GM19397 (cell line): ENCODE data around the gene RHBDL3.
"Not testable (repeated sequence)": the region's sequence is repeated elsewhere in the genome, so short reads cannot be mapped to it uniquely, and the experiment has no call there.

ENCODE experiments used
- ATAC-seq: cut with Tn5 transposase; IDR thresholded peaks from one replicate; pipeline ENCODE4 v1.9.1; 2021; ENCODE audit warnings: mild to moderate bottlenecking, moderate library complexity; ENCODE audit not compliant: unreplicated experiment

RHBDL3 gene, protein sequence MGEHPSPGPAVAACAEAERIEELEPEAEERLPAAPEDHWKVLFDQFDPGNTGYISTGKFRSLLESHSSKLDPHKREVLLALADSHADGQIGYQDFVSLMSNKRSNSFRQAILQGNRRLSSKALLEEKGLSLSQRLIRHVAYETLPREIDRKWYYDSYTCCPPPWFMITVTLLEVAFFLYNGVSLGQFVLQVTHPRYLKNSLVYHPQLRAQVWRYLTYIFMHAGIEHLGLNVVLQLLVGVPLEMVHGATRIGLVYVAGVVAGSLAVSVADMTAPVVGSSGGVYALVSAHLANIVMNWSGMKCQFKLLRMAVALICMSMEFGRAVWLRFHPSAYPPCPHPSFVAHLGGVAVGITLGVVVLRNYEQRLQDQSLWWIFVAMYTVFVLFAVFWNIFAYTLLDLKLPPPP

GRCh38 chr17:32265192-32265923, at the start of gene RHBDL3:
Gene RHBDL3, plus strand, starts transcription at chr17:32265832. Its CDS starts 358 bp downstream, at chr17:32266190.
- ATAC-seq: no peak

- ATAC-seq: no peak
These were observed 43.0 kb upstream of the RHBDL3 start for GRCh38 chr17:32222621-32223020.

DNA sequence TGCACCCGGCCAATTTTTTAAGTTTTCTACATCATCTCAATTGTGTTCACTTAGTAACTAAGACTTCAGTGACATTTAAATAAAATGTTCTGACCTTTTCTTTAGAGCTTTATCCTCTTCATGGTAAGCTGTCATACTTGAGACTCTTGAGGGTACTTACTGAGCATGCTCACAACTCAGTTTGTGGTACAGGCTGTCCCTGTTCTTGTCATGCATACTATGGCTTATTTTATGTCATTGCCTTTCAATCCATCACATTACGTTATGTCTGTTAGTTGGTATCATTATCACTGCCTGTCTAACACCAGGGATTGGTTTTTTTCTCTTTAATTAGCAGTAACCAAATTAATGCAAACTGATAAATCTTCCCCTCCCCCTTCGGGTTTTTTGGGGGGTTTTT, 41.9 kb upstream of the RHBDL3 start:
- ATAC-seq: no peak

DNA sequence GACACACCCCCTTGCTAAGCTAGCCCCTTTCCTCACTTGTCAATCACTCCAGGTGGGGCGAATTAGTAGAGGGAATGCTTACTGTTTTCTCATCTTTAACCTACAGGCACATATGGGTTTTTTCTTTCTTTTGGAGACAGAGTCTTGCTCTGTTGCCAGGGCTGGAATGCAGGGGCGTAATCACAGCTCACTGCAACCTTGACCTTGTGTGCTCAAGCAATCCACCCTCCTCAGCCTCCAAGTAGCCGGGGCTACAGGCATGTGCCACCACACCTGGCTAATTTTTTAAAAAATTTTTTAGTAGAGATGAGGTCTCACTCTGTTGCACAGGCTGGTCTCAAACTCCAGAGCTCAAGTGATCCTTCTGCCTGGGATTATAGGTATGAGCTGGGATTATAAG, 38.7 kb upstream of the RHBDL3 start:
- no peak for ATAC-seq

DNA sequence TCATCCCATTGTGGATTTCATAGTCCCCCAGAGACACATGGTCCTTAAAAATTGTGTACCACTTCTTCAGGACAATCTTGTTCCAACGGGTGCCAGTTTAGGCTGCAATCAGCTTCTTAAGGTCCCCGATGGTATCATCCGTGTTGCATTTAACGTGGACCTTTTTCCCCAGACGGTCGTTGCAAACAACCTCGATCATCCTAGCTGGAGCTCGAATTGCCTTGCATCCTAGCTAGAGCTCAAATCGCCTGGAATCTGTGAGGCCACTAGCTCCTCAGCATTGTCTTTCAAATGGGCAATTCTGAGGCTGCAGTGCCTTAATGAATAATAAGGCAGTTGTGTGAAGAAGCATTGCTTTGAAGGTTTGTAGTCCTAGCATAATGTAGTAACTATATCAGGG, 37.7 kb upstream of the RHBDL3 start:
- no peak for ATAC-seq

GRCh38 chr17:32235588-32235987, 30.0 kb upstream of the RHBDL3 start:
- no peak for ATAC-seq

DNA sequence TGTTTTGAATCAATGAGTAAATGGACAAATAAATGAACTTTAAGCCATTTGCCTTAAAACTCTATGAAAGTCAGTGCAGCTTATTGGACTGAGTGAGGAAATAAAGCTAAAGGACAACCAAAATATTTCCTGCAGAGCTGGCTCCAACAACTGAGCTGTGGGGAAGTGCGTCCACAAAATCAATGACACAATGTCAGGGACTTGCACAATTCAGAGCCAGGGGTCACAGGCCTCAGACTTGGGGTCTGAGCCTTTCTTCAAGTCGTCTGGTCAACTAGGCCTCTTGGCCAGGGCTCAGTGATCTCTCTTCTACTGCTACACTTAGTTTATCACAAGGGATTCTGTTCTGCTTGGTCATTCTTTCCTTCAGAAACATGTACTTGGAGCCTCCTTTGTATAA, 26.2 kb upstream of the RHBDL3 start:
- no peak for ATAC-seq

DNA sequence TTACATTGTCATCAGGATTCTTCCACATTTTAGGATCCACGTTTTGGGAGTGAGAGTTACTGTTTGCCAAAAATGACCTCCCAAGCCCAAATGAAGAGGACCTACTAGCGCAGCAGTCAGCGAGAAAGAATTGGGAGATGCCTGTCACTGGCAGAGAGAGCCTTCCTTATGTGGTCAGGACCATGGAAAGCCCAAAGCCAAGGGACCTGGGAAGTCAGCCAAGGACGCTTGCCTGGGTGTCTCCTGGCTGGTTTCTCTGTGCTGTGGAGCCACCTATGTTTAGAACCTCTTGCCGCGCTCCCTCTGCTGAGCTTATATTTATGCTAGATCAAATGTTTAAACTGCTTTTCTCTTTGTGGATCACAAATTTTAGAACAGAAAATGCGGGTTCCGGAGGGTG, 24.9 kb upstream of the RHBDL3 start:
- ATAC-seq: no peak

- ATAC-seq: no peak
These were observed 24.0 kb upstream of the RHBDL3 start for GRCh38 chr17:32241640-32242039.

DNA sequence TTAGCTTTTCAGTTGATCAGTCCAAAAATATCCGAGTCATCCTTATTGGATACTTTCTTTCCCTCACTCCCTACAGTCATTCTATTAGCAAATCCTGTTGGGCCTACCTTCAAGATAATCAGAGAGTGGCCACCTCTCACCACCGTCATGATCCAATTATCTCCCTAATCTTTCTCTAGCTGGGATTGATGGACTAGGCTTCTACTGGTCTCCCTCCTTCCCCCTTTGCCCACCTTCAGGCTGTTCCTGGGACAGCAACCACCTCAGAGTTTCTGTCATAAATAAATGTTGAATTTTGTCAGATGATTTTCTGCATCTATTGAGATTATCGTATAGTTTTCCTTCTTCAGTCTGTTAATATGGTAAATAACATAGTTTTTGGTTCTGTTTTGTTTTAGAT, 16.2 kb upstream of the RHBDL3 start:
- no peak for ATAC-seq

DNA sequence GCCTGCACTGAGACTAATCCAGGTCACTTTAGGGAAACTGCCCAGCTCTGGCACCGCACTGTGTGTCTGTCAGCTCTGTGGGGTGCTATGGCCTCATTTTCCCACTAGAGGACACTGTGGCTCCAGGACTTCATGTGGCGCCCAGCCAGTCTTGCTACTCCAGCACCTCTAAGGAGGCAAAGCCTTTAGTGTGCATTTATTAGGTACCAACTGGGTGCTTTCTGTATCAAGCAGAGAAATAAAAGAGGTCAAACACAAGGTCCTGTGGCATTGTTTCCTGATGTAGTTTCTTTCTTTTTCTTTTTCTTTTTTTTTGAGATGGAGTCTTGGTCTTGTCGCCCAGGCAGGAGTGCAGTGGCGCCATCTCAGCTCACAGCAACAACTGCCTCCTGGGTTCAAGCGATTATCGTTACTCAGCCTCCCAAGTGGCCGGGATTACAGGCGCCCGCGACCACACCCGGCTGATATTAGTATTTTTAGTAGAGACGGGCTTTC, 12.5 kb upstream of the RHBDL3 start:
- ATAC-seq: no peak

- ATAC-seq: no peak
These were observed 9.5 kb upstream of the RHBDL3 start for GRCh38 chr17:32256012-32256700.

DNA sequence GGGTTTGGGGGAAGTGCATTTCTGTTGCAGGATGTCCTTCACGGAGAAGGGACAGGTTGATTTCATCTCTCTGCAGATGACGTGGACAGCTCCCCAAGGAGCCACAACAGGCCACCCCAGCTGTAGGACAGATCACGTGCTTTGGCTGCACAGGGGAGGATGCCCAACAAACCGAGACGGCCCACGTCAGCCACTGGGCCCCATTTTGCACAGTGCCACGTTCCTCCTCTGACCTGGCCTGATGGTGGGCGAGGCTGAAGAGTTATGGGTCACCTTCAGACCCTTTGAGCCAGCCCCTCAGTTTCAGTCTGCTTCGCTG, 9.0 kb upstream of the RHBDL3 start:
- no peak for ATAC-seq

DNA sequence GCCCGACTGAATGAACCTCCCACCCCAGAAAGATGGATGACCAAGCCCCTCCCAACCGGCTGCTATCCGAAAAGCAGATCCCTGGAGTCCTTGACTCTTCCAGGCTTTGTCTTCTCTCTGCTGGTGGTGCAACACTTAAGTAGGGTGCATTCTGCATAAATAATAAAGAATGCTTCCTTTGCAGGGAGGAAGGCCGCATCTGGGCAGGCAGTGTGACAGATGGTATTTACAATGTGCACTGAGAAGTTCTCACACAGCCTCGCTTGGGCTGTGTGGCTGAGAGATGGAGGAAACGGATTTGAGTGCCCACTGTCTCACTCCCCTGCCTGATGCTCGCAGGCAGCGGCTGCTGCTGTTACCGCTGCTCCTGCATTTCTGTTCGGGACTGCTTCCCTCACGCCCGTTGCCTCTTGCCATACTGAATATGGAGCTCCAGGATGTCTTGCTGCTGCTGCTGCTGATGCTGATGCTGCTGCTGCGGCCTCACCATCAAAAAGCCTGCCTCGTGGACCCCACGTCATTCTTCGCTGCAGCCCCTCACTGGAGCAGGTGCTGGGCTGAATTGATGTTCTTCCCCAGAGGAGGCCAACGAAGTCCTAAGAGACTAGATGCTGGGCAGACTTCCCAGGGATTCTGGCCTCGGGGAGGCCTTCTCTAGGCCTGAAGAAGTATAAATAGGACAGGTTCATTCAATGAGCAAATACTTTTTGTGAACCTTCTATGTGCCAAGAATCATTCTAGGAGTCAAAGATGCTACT, 7.1 kb upstream of the RHBDL3 start:
- ATAC-seq: no peak

- ATAC-seq: no peak
These were observed 6.0 kb upstream of the RHBDL3 start for GRCh38 chr17:32259586-32259985.

GRCh38 chr17:32261417-32261736, 4.3 kb upstream of the RHBDL3 start:
- no peak for ATAC-seq

GRCh38 chr17:32261936-32262510, 3.6 kb upstream of the RHBDL3 start:
- no peak for ATAC-seq

DNA sequence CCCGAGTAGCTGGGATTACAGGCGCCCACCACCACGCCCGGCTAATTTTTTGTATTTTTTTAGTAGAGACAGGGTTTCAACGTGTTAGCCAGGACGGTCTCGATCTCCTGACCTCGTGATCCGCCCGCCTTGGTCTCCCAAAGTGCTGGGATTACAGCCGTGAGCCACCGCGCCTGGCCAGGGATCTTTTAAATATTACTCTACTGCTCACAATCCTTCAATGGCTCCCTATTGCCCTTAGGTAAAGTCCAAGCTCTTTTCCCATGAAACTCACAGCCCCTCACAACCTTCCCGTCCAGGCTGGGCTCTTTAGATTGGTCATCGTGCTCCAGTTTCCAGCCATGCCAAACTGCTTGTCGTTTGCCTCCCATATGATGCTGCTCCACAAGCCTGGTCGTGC, 2.1 kb upstream of the RHBDL3 start:
- not testable (repeated sequence) for ATAC-seq

DNA sequence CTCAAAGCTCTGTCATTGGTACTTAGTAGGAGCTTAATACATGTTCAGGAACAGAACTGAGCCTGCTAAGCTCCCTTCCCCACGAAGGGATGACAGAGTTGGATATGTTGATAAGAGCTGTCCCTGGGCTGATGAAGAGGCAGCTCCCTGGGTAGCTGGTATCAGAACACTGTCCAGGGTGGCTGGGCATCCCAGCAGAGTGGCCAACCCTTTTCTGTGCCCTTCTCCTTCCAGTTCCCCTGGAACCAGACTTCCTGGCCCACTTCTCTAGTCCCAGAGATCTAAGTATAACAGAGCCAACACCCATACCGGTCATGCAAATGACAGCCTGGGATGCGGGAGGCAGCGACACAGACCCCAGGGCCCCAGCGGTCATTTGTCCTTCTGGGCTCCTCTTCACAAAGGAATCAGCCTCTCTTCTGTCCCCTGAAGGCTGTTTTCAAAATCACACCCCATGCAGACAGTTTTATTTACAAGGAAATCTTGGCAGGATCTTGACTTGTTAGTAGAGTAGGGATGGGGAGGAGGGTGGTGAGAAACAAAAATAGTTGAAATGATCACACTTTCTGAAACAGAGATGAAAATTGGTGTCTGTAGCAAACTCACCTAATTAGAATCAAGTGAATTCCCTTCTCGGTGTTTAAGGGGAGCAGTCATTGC, 1.4 kb upstream of the RHBDL3 start:
- ATAC-seq: no peak

DNA sequence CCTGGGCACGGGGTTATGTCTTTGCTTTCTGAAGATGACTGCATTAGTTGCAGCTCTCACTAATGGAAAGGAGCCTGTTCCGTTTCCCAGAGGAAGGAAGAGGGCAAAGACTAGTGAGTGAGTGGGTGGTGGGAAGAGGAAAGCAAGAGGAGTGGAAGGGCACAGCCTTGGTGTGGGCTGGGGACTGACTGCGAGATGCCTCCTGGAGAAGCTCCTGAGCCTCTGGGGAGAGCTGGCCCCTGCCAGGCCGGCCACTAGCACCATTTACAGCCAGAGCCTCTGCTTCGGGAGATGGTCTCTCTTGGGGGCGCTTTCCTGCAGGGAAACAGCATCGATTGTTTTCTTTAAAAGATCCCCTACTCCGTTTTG, 825 bp upstream of the RHBDL3 start:
- ATAC-seq: no peak

DNA sequence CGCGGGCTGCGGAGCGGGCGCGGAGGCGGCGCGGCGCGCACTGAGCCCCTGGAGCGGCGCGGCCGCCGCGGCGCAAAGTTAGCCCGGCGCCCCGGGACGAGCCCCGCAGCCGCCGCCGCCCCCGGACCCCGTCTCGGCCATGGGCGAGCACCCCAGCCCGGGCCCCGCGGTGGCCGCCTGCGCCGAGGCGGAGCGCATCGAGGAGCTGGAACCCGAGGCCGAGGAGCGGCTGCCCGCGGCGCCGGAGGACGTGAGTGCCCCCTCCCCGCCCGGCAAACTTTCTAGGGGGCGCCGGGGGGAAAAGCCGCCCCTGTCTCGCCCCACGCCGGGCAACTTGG, 388 bp downstream of the RHBDL3 start:
- no peak for ATAC-seq
